ENCODE measurements around the gene DONSON.
"Not testable (repeated sequence)": the region's sequence is repeated elsewhere in the genome, so short reads cannot be mapped to it uniquely, and the experiment has no call there.

DNA sequence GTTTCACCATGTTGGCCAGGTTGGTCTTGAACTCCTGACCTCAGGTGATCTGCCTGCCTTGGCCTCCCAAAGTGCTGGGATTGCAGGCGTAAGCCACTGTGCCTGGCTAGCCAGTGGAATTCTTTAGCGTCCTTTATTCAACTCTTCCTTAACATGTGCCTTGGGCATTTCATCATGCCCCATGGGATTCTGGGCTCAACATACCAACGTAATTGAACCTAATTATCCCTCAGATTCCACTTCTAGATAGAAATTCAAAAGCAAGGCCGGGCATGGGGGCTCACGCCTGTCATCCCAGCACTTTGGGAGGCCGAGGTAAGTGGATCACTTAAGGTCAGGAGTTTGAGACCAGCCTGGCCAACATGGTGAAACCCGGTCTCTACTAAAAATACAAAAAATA is 37.7 kb upstream of the DONSON start:
- not testable (repeated sequence) for TF ChIP-seq CTCF (IDR thresholded peaks at IDR 0.05; ENCODE audit: low read depth, low read length); EZH2phosphoT487 (IDR thresholded peaks at IDR 0.05; ENCODE audit: low read depth)

Data from OCI-LY3 (cell line).